Raji (cell line): ENCODE results near the gene SPHK2.

Experiments
- POLR2A ChIP-seq: IDR thresholded peaks from 2 replicates; pipeline ENCODE4 v1.6.1; 2011; ENCODE audit warnings: low read depth, low read length, control low read depth; ENCODE audit not compliant: insufficient read depth

Gene SPHK2

DNA sequence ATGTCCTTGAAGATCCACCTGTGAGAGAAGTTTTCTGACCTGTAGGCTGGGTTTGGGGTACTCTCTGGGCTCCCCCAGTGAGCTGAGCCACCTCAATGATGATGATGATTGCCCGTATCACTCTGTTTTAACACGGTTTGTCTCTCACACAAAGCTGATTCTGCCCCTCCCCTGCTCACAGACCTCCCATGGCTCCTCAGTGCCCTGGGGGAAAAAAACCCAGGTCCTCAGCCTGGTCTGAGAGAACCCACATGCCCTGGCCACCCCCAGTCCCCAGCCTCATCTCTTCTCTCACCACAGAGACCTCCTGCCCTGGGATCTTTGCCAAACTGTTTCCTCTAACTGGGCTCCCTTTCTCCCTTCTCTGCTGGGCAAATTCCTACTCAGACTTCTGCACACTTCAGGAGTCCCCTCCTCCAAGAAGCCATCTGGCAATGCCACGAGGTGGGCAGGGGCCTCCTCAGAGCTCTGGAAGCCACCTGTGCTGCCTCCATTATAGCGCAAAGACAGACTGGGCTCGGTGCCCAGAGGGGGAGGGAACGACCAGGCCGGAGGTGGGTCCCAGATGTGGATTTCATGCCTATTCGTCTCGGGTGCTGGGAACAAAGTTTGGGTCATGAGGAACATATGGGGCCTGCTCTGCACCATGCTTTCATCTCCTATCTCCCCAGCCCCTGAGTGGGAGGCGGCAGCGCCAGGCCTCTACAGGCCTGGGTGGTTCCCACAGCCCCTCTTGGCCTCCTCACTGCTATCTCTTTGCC, 35.2 kb downstream of the SPHK2 start:
- TF ChIP-seq POLR2A = no peak

DNA sequence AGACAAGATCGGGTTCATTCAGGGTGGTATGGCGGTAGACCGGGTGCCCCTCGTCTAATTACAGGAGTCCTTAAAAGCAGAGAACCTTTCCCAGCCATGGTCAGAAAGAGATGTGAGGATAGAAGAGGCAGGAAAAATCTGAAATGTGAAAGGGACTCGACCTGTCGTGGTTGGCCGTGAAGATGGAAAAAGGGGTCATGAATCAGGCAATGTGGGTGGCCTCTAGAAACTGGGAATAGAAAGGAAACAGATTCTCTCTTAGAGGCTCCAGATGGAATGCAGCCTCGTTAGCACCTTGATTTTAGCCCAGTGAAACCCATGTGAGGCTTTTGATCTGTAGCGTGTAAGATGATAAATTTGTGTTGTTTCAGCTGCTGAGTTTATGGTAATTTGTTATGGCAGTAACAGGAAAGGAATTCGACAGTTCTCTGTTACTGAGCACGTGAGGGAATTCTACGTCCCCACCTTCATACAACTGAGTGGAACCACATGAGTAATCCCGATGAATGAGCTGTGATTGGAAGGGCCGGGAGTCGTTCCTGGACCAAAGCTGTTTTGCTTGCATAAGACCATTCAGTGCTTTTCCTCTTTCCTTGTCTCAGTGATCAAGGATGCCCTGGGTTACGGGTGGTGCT, 37.7 kb downstream of the SPHK2 start:
- TF ChIP-seq POLR2A = no peak

DNA sequence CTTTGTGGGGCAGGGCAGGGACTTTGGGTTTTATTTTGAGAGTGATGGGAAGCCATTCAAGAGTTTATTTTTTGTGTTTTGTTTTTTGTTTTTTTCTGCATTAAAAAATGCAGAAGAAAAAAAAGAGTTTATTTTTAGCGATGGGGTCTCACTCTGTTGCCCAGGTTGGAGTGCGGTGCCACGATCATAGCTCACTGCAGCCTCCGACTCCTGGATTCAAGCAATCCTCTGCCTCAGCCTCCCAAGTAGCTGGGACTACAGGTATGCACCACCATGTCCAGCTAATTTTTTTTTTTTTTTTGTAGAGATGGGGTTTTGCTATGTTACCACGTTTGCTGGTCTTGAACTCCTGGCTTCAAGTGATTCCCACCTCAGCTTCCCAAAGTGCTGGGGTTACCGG, 39.2 kb downstream of the SPHK2 start:
- TF ChIP-seq POLR2A = no peak

DNA sequence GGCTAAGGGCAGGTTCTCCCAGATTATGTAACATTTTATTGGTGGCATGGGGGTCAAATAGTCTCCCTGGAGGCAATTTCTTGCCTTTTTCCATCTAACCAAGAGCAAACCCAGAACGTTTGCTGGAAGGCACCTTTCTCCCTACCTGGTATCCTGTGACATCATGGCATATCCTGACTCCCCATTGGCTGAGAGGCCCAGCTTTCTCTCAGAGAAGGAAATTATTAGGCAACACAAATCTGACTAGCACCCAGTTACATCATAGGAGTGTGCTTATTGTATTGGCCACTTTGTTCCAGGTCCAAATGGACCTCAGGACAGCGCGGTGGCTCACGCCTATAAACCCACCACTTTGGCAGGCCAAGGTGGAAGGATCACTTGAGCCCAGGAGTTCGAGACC, 40.5 kb downstream of the SPHK2 start:
- no peak for TF ChIP-seq POLR2A

DNA sequence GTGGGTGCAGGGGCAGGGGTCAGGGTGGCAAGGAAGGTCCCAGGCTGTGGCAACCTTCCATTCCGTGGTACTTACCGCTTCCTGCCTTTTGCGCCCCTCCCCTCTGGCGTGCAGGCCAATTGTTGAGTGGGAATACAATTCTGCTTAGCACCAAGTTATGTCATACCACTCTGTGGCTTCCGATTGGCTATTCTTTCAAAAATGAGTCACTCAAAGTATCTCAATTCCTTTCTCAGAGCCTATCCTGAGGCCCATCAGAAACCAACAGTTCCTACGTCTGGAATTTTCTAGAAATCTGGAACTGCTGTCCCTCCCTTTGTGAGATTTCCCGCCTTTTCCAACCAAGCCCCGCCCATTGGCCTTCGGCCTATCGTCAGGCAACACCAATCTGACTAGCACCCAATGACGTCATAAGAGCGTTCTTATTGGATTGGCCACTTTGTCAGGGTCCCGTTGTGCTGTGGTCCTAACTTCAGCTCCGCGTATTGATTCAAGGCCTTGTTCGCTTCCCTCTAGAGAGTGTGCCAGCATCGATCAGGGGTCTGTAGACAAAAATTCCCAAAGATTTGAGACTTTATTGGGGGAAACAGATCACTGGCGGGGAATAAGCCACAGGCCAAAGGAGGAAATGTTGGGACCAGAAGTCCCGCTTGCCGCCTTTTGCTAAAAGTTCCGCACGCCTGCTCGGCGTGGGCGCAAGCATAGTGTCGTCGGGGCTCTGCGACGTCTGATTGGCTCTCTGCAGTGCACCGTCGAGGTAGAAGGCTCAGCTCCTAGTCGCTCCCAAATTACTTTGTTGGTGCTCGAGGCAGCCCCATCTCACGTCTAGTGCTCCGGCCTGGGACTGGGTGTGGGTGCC, 41.8 kb downstream of the SPHK2 start:
- TF ChIP-seq POLR2A = peak; percentile 61

DNA sequence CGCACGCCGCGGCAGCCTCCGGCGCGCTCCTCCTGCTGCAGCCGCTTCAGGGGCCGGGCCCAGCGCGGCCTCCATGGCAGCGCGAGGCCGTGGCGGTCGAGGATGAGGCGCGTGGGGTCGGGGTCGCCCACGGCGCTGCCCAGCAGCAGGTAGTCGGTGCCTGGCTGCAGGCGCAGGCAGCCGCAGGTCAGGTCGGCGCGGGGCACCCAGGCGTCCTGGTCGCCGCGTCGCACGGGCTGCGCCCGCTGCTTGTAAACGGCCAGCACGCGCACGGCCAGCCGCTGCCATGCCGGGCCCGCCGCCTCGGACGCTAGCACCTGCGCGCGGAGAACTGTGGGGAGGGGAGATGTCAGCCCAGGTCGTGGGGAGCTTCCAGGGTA, 42.4 kb downstream of the SPHK2 start:
- TF ChIP-seq POLR2A = no peak

DNA sequence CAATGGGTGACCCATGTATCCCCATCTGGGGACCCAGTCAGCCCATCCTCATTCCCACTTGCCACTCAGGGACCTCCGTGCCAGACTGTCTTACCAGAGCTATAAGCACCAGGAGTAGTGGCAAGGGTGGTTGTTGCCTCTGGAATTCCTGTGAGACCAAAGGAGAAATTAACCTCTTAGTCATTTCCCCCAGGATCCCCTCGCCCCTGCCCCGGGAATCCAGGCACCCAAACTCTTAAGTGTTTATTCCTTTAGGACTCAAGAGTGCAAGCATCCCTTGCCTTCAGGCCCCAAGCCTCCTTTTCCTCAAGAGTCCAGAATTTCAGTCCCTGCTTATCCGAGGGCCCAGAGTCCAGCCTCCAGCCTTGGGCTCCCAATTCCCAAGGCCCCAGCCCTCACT, 44.4 kb downstream of the SPHK2 start:
- no peak for TF ChIP-seq POLR2A

DNA sequence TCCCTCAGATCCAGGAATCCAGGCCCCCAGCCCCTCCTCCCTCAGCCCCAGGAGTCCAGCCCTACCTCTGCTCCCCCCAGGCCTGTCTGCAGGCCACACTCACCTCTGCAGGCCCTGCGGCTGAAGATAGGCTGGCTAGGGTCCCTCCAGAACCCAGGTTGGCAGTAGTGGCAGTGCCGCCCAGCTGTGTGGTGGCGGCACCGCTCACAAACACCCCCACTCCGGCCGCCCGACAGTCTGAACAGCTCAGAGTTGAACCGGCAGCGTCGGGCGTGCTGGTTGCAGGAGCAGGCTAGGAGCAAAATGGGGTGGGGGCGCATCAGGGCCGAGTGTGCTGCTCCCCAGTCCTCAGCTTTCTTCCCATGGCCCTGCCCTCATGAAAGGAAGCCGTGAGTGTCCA, 45.2 kb downstream of the SPHK2 start:
- TF ChIP-seq POLR2A = no peak

DNA sequence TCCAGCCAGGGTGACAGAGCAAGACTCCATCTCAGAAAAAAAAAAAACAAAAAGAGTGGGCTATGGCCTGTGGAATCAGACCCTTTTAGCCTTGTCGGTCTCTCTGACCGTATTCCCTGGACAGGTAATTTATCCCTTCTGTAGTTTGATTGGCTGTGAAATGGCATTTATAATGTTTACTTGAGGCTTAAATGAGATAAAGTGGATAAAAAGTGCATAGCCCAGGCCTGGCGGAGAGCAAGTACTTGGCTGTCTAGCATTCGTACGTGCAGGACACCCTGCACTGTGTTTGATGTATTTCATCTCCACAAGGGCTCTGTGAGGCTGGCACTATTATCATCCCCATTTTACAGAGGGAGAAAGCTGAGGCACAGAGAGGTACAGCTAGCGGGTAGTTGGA, 46.5 kb downstream of the SPHK2 start:
- no peak for TF ChIP-seq POLR2A

DNA sequence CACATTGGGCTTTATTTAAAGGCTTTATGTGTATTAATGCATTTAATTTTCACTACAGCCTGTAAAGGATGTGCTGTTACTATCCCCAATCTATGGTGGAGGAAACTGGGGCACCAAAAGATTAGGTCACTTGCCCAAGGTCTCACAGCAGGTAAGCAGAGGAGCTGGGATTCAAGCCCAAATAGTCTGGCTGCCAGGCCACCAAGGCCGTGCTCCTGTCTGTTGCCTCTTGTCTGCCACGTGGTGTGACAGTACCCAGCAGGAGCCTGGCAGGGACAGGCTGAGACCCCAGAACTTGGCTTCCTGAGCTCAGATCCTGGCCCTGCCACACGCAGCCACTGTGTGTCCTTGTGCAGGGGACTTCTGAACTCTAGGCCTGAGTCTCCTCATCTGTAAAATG, 49.0 kb downstream of the SPHK2 start:
- TF ChIP-seq POLR2A = no peak

DNA sequence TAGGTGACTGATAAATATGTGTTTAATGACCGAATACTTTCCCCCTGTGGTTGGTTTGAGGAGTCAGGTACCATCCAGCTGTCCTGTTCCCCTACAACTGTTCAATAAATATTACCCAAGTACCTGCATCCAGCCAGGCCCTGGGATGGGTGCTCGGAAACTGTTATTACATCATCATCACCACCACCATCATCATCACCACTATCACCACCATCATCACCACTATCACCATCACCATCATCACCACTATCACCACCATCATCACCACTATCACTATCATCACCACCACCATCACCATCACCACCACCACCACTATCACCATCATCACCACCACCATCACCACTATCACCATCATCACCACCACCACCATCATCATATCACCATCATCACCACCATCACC, 49.5 kb downstream of the SPHK2 start:
- no peak for TF ChIP-seq POLR2A

DNA sequence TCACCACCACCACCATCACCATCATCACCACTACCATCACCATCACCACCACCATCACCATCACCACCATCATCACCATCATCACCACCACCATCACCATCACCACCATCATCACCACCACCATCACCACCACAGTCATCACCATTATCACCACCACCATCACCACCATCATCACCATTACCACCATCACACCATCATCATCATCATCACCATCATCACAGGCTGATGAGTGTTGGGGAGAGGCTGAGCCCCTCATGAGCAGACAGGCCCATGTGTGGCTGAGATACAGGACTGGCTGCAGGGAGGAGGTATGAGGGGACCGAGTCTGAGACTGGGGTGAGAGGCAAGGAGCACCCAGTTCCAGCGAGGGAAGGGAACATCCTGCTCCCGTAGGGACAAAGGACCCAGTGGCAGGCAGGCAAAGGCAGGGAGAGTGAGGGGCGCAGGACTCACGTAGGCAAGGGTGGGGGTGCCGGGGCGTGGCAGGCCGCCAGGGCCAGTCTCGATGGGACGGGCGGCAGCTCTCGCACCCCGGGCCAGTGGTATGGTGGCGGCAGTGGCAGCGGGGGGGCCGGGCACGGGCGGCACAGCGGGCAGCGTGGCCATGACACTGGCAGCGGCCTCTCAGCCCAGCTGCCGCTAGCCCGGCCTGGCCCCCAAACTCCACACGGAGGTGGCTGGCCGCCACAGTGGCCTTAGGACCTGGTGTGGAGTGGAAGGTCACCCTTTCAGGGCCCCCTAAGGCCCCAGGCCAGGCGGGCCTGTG, 50.8 kb downstream of the SPHK2 start:
- TF ChIP-seq POLR2A = no peak

DNA sequence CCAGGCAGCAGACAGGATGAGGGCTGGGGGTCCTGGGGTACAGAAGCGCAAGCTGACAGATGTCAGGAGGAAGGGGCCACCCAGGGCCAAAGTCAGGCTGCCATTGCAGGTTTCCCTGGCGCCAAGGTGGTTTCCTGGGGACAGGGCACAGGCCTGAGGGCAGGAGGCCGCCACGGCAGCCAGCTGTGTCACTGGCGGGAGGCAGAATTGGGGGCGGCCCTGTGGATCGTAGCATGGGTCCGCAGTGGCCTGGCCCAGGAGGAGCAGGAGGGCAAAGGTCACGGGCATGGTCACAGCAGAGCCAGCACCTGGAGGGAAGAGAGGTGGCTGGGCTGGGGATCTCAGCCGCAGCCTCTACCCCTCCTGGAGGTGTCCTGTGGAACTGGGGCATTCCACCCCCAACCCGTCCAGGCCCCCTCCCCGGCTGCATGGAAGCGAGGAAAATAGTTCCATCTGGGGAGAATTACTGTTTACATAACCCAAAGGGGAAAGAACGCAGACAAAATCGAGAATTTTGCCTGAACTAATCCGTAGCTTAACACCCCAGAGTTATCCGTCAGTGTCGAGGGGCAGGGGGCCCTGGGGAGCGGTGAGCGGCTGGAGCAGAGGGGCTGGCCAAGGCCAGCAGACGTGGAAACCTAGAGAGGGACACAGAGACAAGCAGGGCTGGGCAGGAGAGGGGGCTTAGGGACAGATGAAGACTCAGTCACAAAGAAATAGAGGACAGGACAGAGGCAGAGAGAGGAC, 51.6 kb downstream of the SPHK2 start:
- no peak for TF ChIP-seq POLR2A

DNA sequence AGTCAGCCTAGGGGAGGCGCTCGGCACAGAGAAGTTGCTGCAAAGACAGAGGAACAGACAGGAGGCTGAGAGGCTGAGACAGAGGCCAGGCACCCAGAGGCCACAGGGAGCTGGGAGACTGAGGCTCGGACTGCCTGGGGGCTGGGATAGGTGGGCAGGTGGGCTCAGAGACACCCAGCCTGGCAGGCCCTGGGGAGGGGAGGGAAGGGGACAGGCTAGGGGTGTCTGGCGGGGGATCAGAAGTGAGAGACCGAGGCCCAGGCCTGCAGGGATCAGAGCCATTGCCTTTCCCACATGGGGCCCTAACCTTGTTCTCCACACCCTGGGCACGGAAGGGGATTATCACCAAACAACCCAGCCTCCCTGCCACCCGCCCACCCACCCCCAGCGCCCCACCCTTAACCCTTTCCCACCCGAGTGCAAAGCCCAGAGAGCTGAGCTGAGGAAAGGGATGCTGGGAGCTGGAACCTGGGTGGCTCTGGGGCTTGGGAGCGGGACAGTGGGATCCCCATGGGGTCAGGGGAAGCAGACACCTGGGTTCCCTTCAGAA, 52.2 kb downstream of the SPHK2 start:
- TF ChIP-seq POLR2A = no peak

DNA sequence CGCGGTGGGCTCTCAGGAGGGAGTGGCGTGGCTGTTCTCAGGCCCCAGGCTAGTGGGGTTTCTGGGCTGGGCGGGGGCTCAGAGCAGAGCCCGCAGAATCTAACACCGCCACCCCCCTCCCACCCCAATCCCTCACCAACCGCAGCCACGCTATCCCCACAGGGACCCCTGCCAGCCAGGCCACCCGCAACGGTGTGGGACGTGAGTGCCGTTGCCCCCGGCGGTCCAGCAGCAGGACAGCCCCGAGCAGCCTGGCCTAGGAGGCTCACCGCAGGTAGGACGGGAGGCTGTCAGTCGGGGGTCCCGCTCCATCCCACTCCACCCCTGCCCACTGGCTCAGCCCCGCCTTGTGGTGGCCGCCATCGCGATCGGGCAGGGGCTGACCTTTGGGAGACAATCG, 53.7 kb downstream of the SPHK2 start, which contains the start of gene NTN5:
Gene NTN5 (minus strand): TSS at position 24 of the 400 bp plus-strand sequence. CDS start 2,031 bp downstream, outside the sequence.
- TF ChIP-seq POLR2A = no peak
